Kidney capillary endothelial cell (primary cell): Measurements from ENCODE around the gene BMP7.
"Not testable (repeated sequence)": the region's sequence is repeated elsewhere in the genome, so short reads cannot be mapped to it uniquely, and the experiment has no call there.

Experiments
- DNase-seq: peaks from one replicate; pipeline ENCODE4 v3.0.0-alpha.2; 2018; ENCODE audit warnings: low spot score

Gene BMP7

DNA sequence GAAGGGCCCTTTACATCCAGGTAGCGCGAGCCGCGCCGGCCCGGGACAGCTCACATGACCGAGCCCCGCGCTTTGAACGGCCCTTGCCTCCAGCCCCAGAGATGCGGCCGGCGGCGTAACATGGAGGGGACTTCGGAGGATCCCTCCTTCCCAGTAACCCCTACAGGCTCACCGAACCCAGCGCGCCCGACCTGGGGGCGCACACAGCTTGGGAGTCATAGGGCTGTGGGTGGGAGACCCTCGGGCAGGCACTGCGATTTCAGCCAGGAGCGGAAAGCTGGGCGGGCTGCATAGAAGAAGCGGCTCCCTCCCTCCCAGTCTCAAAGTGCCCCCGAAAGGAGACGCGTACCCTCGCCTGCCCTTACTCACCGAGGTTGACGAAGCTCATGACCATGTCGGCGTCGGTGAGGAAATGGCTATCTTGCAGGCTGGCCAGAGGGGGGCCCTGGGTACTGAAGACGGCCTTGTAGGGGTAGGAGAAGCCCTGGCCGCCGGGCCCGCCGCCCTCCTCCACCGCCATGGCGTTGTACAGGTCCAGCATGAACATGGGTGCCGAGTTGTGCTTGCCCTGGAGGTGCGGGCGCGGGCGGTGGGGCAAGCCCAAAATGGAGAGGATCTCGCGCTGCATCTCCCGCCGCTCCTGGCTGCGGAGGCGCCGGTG, 975 bp downstream of the BMP7 start:
- no peak for DNase-seq

DNA sequence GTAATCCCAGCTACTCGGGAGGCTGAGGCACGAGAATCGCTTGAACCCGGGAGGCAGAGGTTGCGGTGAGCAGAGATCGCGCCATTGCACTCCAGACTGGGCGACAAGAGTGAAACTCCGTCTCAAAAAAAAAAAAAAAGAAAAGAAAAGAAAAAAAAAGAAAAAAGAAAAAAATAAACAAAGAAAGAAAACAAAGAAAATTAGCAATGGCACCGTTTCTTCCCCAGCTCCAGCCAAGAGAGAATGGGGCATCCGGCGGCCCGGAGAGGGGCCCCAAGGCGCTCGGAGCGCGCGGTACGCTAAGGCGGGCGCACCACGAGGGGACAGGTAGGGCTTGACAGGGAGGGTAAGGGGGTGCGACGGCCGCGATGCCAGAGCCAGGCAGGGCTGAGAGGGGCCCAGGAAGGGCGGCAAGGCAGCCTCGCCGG, 1.5 kb downstream of the BMP7 start:
- DNase-seq: not testable (repeated sequence)

DNA sequence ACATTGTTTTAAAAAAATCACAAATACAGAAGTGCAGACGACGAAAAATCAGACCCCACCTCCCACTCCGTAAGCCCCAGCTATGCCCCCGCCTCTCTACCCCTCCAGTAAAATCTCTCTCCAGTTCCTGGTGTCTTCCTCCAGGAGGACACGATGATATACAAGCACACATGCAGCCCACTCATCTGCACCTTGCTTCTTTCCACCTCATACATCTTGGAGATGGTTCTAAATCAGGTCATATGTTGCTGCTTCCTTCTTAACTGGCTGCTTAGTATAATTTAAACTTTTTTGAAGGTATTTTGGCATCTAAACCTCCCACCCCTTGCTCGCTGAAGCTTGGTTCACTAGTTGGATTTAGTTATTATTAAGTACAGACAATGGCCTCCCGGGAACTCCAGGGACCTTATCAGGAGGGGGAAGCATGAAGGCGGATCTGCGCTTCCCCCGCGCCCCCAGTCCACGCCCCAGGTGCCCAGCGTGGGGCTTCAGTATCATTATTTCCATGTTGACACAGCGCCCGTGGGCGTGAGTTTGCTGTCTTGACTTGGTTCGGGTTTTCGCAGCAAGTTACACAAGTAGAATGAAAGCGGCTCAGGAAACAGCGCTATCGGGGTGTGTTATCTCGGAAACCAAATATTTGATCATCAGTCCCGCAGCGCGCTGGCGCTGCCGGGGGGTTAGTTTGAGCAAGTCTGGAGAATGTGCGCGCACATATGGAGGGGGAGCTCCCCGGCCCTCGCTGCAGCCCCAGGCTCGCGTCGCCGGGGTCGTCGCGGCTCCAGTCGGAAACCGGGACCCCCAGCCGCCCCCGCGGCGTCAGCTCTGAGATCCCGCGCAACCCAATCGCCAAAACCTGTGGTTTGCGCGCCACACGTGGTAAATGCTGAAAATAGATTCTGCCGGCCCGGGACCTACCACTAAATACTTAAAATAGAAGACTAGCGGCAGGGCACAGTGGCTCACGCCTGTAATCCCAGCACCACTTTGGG, 2.3 kb downstream of the BMP7 start:
- DNase-seq: no peak

DNA sequence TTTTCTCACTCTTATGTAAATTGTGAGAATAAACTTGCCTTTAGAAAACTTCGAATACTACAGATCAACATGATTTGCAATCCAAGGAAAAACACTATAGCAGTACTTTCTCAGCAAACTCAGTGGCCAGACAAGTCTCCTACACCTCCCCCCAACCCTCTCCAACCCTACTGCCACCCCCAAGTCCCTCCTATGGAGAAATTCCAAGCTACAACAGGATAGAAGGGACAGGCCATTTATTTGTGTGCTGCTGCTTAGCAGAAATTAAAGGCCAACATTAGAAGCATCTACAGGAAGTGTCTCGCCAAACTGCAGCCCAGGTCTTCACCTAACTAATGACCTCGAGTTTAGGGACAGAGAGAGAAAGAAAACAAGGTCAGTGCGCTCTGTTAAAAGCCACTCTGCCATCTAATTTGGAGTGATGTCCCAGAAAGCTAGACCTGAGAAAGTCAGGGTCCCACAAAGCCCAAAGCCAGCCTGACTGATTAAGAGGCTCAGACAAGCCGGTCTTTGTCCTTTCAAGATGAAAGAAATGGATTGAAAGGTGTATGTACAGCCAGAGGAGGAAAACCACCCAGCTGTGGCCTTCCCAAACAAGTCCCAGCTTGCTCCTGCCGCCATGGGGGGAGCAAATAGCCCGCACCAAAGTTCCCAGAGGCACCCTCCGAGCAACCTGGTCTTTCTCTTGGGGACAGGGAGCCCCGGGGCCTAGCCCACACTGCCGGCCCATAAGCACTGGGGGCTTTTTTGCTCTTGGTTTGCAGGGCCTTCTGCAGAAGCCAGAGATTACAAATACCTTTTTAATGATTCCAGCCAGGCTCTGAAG, 3.4 kb downstream of the BMP7 start:
- DNase-seq: no peak

DNA sequence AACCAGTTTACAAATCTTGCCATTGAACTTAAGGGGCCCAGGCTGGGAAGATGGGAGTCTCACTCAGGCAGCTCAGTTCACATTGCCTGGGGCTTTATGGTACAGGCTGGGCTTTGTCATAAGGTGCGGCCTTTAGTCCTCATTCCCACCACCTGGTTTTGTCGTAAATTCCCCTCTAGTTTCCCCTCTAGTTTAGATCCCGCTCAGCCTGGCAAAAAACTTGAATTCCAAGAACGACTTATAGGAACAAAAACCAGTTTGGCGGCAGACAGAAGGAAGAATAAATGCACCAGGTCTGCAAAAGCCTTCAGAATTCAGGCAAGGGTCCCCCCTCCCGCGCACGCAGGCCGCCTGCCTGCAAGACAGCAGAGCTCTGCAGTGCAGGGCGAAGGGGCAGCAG, 4.1 kb downstream of the BMP7 start:
- no peak for DNase-seq

DNA sequence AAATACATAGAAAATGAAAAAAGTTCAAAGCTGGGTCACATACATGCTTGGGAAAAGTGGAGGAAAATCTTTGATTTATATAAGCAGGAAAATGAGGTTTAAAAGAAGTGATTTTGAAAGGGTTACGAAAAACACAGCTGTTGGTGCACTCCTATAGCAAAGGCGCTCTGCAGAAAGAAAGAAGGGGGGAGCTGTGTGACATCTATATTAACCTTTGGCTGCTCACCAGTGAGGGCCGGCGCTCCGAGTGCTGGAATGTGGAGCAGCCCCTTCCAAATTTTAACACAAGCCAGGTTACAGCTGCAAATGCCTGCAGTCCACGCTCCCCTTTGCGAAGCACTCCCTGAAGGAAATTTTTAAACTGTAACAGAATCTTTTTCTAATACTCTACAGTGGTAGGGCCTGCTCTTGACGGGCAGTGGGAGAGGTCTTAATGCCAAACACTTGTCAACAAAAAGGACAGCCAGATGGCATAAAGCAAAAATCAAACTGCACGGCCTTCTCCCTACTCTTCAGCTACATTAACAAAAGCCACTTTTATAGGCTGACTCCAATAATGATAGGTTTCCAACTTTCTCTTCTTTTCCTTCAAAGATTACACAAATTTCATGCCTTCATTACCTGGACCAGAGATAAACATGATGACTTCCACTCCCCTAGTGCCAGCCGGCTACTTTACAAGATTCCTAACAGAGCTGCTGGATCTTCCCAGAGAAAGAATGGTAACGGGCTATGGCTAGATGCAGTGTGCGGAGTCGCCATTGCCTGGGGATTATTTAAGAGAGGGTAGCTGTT, 4.8 kb downstream of the BMP7 start:
- no peak for DNase-seq

DNA sequence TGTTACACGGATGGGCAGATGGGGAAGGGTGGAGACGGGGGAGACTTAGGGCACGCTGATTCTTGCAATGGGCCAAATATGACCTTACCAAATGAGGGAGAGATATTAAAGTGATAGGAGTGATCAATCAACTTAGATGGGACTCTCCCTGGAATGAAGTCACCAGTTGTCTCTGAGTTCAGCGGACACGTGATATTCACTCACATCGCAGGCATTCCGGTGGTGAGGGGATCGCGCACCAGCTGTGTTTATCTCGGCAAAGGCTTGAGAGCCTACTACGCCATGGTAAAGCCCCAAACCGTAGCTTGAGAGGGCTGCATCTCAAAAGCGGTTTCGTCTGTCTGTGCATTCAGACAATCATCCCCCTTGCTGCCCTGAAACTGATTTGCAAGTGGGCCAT, 5.5 kb downstream of the BMP7 start:
- no peak for DNase-seq

DNA sequence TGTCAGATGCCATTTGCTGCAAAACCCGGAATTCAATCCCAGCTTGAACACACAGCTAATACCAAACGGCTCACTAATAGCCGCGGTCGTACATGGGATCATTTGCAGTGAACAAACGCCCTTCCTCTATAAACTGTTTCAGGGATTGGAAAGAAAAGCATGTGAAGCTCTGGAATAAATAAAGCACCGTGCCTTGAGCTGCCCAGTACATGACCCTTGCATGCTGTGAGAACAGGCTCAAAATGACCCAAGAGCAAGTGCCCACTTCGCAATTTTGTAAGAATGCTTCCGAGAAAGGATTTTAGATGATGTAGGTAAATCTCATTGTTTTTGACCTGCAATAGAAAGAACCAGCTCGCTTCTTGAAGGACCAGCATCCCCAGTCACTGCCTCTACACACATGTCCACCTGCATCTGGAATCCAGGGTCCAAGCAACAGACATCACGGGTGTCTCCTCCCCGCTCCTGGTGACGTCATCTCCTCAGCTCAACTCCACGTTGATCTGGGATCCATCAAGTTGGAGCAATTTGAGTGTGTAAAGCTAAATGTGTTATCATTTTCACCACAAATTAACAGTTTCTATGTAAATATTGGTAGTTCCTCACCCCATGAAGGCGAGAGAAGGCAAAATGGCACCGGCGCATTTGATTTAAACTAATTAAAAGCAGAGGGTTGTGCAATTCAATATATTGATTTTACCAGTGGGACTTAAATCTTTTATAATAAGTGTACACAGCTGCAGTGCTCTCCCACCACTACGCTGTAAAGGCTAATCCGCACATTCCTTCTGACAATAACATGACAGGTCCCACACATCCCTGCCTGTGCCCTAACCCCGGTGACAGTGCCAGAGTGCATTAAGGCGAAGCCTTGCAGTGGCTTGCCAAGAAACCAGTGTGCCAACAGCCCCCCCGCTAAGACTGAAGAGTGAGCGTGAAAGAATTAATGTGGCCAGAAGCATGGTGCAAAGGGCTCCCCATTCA, 6.2 kb downstream of the BMP7 start:
- no peak for DNase-seq

DNA sequence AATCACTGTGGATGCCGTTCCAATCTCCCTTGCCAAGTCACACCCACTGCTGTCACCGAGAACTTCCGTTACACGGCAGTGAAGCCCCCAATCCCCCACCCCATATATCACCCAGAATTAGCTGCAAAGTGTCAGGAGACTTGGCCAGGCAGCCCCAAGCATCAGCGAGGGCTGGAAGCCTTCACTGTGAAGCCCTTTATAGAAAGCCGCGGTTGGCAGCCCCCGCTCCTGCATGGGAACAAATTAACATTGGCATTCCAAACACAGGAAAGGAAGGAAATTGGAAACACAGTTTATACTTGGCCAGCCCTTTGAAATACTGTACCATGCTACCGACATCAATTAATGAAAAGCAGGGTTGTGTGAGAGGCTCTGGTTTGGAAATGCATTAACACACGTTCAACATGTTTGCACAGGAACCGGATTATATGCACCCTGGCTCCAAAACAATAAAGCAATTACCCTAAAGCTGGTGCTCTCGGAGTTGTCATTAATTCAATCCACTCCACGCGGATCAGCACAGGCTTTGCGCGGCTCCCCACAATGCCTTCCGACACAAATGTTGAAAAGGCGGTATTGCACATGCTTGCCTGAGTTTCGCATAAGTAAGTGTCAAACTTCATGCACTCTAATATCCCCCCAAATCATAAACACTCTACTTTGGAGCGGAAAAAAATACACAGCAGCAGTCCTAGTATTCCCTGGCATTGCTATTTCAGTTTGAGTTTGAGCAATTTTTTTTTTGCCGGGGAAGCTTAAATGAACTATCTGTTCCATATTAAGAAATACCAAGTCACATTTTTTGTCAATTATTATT, 7.1 kb downstream of the BMP7 start:
- no peak for DNase-seq

DNA sequence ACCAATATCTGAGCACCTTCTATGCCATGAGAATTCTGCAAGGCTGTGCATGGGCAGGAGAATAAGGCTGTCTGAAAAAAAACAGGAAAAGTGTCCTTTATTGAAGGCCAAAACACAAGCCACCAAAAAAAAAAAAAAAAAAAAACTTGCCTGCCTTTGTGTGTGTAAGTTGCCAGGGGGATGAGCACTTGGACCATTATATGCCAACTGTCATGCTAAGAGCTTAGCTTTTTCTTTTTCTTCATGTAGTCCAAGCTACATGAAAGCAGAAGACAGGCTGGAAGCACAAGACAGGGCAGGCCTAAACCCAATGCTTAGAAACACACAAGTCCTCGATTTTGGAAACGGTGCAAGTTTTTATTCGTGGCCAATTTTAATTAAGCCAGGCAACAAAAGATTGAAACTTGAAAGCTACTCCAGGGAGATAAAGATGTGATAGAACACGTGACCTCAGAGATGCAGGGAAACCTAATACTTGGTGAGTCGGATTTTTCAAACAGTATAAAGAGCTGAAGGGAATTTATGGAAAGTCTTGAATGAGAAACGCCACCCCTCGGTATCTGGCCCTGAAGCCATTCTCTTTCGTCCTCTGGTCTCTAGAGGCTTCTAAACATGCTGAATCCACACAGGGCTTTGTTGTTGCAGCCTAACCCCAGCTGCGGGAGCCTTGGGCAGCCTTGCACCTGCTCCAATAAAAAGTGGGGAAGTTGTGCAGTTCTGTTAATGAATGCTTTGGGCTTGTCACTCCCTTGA, 8.6 kb downstream of the BMP7 start:
- no peak for DNase-seq

DNA sequence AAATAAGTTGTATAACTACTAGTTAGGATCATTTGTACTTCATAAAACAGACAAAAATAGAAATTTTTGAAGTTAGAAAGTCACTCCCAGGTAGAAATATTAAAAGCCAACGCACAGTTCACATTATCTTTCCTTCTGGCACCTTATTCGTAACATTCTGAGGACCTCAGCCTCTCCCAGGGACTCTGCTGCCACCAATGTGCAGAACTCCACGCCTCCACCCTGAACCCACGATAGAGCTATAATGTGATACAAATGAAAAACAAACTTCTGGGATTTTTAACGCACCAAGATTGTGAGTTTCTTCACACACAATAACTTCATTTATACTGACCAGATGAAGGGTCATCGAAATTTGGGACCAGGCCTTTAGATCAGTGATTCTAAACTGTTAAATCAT, 9.5 kb downstream of the BMP7 start:
- no peak for DNase-seq

DNA sequence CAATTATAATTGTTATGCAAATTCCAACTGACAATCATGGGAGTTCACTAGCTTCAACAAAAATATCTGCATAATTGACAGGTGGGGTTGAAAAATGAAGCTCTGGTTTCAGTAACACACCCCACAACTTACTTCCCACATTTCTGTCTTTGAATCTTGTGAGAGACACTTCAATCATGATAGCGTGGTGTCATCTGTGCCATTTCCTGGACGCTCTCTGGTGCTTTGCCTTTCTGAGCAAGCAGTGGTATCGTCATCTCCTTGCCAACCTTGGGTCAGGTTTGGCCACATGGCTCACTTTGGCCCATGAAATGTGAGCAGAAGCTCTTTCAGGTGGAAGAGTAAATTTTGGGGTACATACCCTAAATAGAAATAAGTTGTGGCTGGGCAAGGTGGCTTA, 10.2 kb downstream of the BMP7 start:
- DNase-seq: no peak

DNA sequence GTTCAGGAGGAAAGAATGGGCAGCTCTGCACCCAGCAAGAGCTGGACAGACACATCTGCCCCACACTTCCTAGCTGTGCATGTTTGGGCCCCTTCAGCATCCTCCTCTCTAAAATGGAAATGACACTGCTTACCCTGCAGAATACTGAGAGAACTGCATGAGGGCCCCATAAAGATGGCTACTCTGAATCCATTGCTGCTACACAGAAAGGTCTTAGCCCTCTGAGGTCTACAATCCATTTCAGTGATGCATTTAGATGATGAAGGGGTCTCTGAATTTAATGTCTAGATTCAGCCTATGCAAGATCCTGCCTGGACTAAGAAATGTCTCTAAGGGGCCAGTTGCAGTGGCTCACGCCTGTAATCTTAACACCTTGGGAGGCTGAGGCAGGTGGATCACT, 11.3 kb downstream of the BMP7 start:
- DNase-seq: no peak

DNA sequence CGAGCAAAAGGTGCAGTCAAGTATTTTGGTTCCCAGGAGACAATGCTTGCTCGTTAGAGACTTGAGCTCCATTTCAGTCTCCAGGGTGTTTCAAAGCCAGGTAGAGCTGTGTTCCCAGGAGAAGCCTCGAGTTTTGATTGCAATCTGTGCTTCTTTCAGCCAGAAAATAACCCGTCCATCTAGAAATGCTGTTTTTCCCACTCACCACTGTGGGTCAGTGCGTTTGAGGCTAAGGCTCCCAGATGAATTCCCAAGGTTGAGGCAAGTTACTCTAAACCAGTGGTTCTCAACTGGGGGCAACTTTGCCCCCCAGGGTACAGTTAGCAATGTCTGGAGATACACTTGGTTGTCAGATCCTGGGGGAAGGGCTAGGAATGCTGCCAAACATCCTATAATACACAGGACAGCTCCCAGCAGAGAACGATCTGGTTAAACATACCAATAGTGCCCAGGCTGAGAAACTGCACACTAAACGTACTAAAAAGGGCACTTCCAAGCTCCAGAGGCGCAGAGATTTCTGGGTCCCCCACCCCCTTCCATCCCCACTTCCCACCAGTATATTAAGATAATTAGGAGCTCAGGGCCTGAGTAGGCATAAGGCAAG, 13.8 kb downstream of the BMP7 start:
- DNase-seq: no peak

DNA sequence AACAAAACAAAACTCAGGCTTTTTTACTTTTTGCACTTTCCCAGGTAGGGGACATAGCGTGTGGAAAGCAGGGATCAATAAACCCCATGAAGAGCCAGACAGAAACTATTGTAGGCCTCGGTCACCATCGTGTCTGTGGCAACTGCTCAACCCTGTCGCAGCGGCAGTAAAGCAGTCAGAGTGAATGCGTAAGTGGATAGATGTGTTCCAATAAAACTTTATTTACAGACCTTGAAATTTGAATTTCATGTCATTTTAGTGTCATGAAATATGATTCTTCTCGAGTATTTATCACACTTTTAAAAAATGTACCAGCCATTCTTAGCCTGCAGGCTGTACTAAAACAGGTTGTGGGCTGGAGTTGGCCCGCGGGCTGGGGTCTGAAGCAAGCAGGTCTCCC, 14.5 kb downstream of the BMP7 start:
- no peak for DNase-seq

DNA sequence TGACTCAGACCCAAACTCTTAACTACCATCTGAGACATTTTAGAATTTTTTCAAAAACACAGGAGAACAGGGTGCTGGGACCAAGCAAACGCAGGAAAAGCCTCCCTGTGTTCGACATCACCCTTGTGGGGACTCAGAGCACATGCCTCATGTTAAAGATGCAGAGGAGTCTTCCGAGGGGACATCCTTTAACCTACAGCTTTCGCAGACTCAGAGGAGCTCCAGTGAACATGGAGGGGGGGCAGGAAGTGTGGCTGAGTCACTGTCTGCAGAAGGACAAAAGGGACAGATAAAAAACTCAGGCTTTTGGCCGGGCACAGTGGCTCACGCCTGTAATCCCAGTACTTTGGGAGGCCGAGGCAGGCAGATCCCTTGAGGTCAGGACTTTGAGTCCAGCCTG, 15.1 kb downstream of the BMP7 start:
- DNase-seq: peak; percentile 53

DNA sequence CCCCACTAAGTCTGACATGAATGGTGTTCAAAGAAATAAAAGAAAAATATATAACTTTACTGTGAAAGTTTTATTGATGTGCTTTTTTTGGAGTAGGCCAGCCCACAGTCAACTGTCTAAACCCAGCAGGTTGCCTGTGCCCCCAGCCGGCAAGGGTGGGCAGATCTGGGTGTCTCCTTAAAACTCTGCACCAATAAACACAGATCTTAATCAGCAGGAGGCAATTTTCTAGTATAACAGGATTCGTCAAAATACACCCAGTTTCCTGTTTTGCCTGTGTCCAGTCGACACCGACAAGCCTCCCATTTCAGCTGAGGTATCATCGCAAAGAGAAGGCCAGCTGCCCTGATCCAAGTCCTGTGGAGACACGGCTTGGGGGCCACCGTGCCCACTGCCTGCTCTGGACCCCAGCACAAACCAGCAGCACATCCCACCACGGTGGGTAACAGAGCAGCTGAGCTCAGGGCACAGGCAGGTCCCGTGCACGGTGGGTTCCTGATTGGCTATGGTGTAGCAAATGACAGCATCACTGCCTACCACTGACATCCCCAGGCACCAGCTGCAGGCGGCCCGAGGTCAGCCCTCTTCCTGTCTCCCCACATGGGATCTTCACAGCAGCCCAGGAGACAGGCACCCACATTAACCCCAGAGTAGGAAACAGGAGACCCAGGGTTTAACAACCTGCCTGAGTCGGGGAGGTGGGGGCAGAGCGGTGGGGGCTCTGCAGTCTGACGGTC, 15.7 kb downstream of the BMP7 start:
- DNase-seq: peak; percentile 16

DNA sequence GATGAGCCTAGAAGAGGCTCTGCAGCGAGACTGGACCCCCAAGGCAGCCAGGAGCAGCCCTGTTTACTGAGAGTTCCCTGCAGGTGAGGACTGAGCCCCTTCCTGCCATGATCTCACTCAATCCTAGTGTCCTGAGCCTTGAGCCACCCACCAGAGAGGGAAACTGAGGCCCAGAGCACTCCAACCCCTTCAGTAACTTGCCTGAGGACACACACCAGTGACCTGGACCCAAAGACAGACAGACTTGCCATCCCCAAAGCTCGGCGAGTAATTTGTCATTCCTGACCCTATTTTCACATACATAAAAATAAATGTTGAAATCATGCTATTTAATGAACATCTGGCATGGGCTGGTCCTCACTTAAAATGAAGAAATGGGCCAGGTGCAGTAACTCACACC, 16.7 kb downstream of the BMP7 start:
- no peak for DNase-seq
